Transverse colon (tissue), 4 donors: ENCODE data around the gene GGA1. TPM values are rescaled to one million over a fixed set of nuclear protein-coding genes. Genes with fewer than 3 reads are reported as not detected.

Source experiments
- DNase-seq: peaks from one replicate; pipeline ENCODE4 v3.0.0-alpha.2; 2019
- H3K27ac ChIP-seq, 4 donors: fragments of 200-600 bp; sonication (generic); 2 replicates each; pipeline ENCODE4 v1.5.1; 2016 to 2018; ENCODE audit warnings: inconsistent platforms in 4 of 4
- H3K27me3 ChIP-seq: fragments of 200-600 bp; sonication (generic); 2 replicates; pipeline ENCODE4 v1.5.1; 2017; ENCODE audit warnings: inconsistent platforms
- H3K36me3 ChIP-seq, 4 donors: fragments of 200-600 bp; sonication (generic); 2 replicates each; pipeline ENCODE4 v1.5.1; 2017 to 2019; ENCODE audit warnings: inconsistent platforms in 4 of 4
- H3K4me1 ChIP-seq, 4 donors: fragments of 200-600 bp; sonication (generic); 2 replicates each; pipeline ENCODE4 v1.5.1; 2017 to 2020; ENCODE audit warnings: inconsistent platforms in 4 of 4
- H3K4me3 ChIP-seq, 4 donors: fragments of 200-600 bp; sonication (generic); 1 replicate in 1 of 4; 2 replicates in 3 of 4; pipeline versions ENCODE4 v1.5.1 to v1.6.1; 2017 to 2019; ENCODE audit warnings: inconsistent platforms in 4 of 4
- H3K9me3 ChIP-seq, 2 donors: fragments of 200-600 bp; sonication (generic); 2 replicates each; pipeline ENCODE4 v1.5.1; 2017 to 2019; ENCODE audit warnings: inconsistent platforms in 2 of 2
- EP300 ChIP-seq: sonication (generic); formaldehyde crosslinking; IDR thresholded peaks from one replicate; pipeline ENCODE4 v1.6.1; 2017; ENCODE audit warnings: antibody characterized with exemption, low read depth
- POLR2A ChIP-seq: fragments of 450-650 bp; IDR thresholded peaks from one replicate; pipeline ENCODE4 v1.6.1; 2016; ENCODE audit warnings: antibody characterized with exemption, mild to moderate bottlenecking, moderate library complexity
- POLR2AphosphoS5 ChIP-seq, 3 donors: sonication (generic); formaldehyde crosslinking; IDR thresholded peaks; one replicate each; pipeline ENCODE4 v1.6.1; 2016; ENCODE audit warnings: antibody characterized with exemption in 3 of 3
- WGBS, 2 donors: methylation state at CpG; one replicate each; pipeline ENCODE4 v1.1.5; 2018; ENCODE audit warnings: low coverage in 1 of 2; 5-methylcytosine and 5-hydroxymethylcytosine counted together
- in situ Hi-C, 4 donors: fragments of 200-750 bp; cut with MboI; loops; one replicate each; pipeline versions ENCODE4 v1.15.0 to v1.15.1; 2017; ENCODE audit warnings: low sequenced_read_pairs in 3 of 4, low pct_ligation_motif_present in 1 of 4, low pct_unique_long_range_greater_than_20kb in 1 of 4
- intact Hi-C: fragments of 100-400 bp; cut with DNase I; formaldehyde crosslinking; loops from one replicate; pipeline ENCODE4 v1.15.1; 2023; ENCODE audit warnings: low total_unique reads
- total RNA-seq, 4 donors: library from RNA; depleted of rRNA; stranded (reverse); fragments of >200 nt; gene quantifications; one replicate each; pipeline ENCODE4 v1.1.0, GENCODE V29; 2016
- TF ChIP-seq, protein P1 (sequence below), 5 experiments: fragments of 200-600 bp in 3 of 5; fragments of 450-650 bp in 2 of 5; sonication (generic) in 3 of 5; IDR thresholded peaks; 1 replicate in 2 of 5; 2 replicates in 3 of 5; pipeline ENCODE4 v1.5.1; 2016 to 2017; ENCODE audit warnings: antibody characterized with exemption in 5 of 5, inconsistent platforms in 3 of 5, mild to moderate bottlenecking in 2 of 5, moderate library complexity in 1 of 5

Gene GGA1
- total RNA-seq, 4 donors from 2014 or later = 60.1 to 142 (median 73.8) TPM

DNA sequence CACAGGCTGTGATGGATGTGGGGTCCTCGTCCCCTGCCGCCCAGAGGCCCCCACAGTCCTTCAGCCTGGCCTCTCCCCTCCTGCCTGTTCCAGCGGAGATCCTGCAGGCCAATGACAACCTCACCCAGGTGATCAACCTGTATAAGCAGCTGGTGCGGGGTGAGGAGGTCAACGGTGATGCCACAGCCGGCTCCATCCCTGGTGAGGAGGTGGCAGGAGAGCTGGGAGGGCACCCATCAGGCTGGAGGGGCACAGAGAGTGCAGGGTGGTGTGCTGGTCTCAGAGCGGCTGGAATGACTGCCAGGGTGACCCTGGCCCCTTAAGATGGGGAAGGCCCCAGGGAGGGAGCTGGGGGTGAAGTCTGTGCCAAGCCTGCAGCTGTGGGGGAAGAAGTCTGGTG lies 16.2 kb downstream of the GGA1 start:
- Histone ChIP-seq H3K9me3 (no peaks in the 10 kb centered on the region), H3K4me1 (peaks cover 33 to 44% (median 39%) of the 10 kb centered on the region in 4 donors), H3K27ac (peak overlapping the region in 3 of 4 donors; percentile 68 to 91 (median 72)), H3K27me3 (no peaks in the 10 kb centered on the region), H3K36me3 (no peaks in the 10 kb centered on the region), H3K4me3 (no peak overlapping the region)
- in situ Hi-C loops = loop anchor here in 1 of 4 donors (10.0 kb wide), 1 partner anchor 60 kb away; the partner anchor contains the start of gene NOL12
- intact Hi-C loops = no loop called here
- WGBS, 2 donors = 84 to 93% methylated on average over 4 to 7 of the region's 7 CpGs
- no peak for DNase-seq
- TF ChIP-seq, protein P1, sequence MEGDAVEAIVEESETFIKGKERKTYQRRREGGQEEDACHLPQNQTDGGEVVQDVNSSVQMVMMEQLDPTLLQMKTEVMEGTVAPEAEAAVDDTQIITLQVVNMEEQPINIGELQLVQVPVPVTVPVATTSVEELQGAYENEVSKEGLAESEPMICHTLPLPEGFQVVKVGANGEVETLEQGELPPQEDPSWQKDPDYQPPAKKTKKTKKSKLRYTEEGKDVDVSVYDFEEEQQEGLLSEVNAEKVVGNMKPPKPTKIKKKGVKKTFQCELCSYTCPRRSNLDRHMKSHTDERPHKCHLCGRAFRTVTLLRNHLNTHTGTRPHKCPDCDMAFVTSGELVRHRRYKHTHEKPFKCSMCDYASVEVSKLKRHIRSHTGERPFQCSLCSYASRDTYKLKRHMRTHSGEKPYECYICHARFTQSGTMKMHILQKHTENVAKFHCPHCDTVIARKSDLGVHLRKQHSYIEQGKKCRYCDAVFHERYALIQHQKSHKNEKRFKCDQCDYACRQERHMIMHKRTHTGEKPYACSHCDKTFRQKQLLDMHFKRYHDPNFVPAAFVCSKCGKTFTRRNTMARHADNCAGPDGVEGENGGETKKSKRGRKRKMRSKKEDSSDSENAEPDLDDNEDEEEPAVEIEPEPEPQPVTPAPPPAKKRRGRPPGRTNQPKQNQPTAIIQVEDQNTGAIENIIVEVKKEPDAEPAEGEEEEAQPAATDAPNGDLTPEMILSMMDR (IDR thresholded peaks at IDR 0.05) = no peak
- no peak for TF ChIP-seq POLR2AphosphoS5 (IDR thresholded peaks at IDR 0.05)
- no peak for TF ChIP-seq EP300
- TF ChIP-seq POLR2A = no peak

DNA sequence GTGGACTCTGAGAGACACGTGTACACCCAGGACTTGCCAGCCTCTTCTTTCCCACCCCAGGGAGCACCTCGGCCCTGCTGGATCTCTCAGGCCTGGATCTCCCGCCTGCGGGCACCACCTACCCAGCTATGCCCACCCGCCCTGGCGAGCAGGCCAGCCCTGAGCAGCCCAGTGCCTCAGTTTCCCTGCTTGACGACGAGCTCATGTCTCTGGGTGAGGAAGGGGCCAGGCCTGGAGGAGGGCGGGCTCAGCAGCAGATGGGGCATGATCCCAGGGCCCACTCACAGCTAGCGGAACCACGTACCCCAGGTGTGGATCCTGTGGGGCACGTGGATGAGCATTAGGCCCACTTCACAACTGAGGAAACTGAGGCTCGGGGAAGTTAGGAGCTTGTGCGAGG lies 17.1 kb downstream of the GGA1 start:
- no peak for DNase-seq
- WGBS, 2 donors = 80 to 83% methylated on average over 1 to 10 of the region's 14 CpGs
- Histone ChIP-seq H3K4me1 (peaks cover 33 to 44% (median 39%) of the 10 kb centered on the region in 4 donors), H3K4me3 (no peak overlapping the region), H3K27ac (peak overlapping the region; percentile 68 to 91 (median 76)), H3K36me3 (no peaks in the 10 kb centered on the region), H3K9me3 (no peaks in the 10 kb centered on the region), H3K27me3 (no peaks in the 10 kb centered on the region)
- in situ Hi-C loops (loop anchor here in 1 of 4 donors (10.0 kb wide), 1 partner anchor 59 kb away; the partner anchor contains the start of gene NOL12), intact Hi-C loops (no loop called here)
- TF ChIP-seq, protein P1 (IDR thresholded peaks at IDR 0.05) = no peak

DNA sequence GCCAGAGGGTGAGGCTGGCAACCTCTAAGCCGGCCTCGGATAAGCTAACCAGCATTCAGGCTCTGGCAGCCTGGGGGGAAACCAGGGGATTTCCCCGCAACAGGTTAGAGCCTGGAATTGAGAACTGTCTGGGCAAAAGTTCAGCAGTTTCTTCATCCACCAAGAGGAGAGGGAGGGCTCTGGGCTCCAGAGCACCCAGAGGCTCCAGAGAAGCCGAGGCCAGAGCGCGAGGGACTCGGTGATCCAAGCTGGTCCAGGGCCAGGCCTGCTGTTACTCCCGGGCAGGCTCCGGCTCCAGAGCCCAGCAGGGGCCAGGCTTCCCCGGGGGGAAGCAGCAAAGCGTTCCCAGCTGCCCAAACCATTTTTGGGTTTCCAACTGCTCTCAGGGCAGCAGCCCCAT lies 17.5 kb downstream of the GGA1 start:
- H3K4me1 ChIP-seq = peaks cover 33 to 44% (median 39%) of the 10 kb centered on the region in 4 donors
- intact Hi-C loops = no loop called here
- in situ Hi-C loops = loop anchor here in 1 of 4 donors (10.0 kb wide), 1 partner anchor 59 kb away; the partner anchor contains the start of gene NOL12

DNA sequence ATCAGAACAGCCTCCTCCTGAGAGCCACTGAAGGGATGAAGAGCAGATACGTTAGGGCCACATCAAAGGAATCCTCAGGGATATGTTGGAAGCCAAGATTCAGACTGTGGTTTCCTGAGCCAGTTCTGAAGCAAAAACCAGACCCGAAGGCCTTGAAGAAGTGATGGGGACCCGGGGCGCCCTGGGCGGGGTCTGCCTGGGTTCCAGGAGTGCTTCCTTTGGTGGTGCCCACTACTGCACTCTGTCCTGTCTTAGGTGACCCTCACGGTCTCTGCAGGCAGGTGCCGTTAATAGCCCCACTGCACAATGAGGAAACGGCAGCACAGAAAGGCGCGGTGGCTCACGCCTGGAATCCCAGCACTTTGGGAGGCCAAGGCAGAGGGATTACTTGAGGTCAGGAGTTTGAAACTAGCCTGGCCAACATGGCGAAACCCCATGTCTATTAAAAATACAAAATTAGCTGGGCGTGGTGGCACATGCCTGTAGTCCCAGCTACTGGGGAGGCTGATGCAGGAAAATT lies 18.0 kb downstream of the GGA1 start:
- no peak overlapping the region for H3K4me3 ChIP-seq
- peak; percentile 45 for DNase-seq
- TF ChIP-seq EP300 = no peak
- TF ChIP-seq POLR2A = no peak
- no peak for TF ChIP-seq POLR2AphosphoS5 (IDR thresholded peaks at IDR 0.05)
- TF ChIP-seq, protein P1 (IDR thresholded peaks at IDR 0.05) = no peak
- H3K4me1 ChIP-seq = peaks cover 33 to 44% (median 39%) of the 10 kb centered on the region in 4 donors
- no peaks in the 10 kb centered on the region for H3K27me3 ChIP-seq
- in situ Hi-C loops (loop anchor here in 1 of 4 donors (10.0 kb wide), 1 partner anchor 58 kb away; the partner anchor contains the start of gene NOL12), intact Hi-C loops (no loop called here)
- no peaks in the 10 kb centered on the region for H3K36me3 ChIP-seq
- H3K9me3 ChIP-seq = no peaks in the 10 kb centered on the region
- peak overlapping the region; percentile 68 to 91 (median 76) for H3K27ac ChIP-seq
- WGBS, 2 donors = 71% methylated on average over 13 of the region's 13 CpGs; no CpG with 5 or more reads in 1 of the 2 donors

More for the DNA sequence above, 17.5 kb downstream of the GGA1 start:
- peak overlapping the region; percentile 68 to 91 (median 76) for H3K27ac ChIP-seq
- H3K9me3 ChIP-seq = no peaks in the 10 kb centered on the region
- H3K4me3 ChIP-seq = no peak overlapping the region
- no peaks in the 10 kb centered on the region for H3K36me3 ChIP-seq
- DNase-seq = peak; percentile 68
- H3K27me3 ChIP-seq = no peaks in the 10 kb centered on the region
- WGBS, 2 donors = 48% methylated on average over 11 of the region's 11 CpGs; no CpG with 5 or more reads in 1 of the 2 donors
- TF ChIP-seq, protein P1 (IDR thresholded peaks at IDR 0.05) = no peak
- TF ChIP-seq POLR2AphosphoS5 (IDR thresholded peaks at IDR 0.05) (peak in 2 of 3 donors; percentile 28 to 29), EP300 (no peak), POLR2A (no peak)
